HG02981 (cell line): Measurements from ENCODE around the gene SHISA5.
"Not testable (repeated sequence)": the region's sequence is repeated elsewhere in the genome, so short reads cannot be mapped to it uniquely, and the experiment has no call there.

Experiments used
- ATAC-seq: cut with Tn5 transposase; IDR thresholded peaks from one replicate; pipeline ENCODE4 v1.9.1; 2021; ENCODE audit warnings: mild to moderate bottlenecking, moderate library complexity; ENCODE audit not compliant: unreplicated experiment

The SHISA5 gene

DNA sequence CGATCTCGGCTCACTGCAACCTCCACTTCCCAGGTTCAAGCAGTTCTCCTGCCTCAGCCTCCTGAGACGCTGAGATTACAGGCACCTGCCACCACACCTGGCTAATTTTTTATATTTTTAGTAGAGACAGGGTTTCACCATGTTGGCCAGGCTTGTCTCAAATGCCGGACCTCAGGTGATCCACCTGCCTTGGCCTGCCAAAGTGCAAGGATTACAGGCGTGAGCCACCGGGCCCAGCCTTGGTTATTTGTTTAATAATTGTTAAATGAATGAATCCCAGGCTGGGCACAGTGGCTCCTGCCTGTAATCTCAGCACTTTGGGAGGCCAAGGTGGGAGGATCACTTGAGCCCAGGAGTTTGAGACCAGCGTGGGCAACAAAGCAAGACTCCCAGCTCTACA lies 42.2 kb downstream of the SHISA5 start:
- ATAC-seq, result not testable (repeated sequence)

DNA sequence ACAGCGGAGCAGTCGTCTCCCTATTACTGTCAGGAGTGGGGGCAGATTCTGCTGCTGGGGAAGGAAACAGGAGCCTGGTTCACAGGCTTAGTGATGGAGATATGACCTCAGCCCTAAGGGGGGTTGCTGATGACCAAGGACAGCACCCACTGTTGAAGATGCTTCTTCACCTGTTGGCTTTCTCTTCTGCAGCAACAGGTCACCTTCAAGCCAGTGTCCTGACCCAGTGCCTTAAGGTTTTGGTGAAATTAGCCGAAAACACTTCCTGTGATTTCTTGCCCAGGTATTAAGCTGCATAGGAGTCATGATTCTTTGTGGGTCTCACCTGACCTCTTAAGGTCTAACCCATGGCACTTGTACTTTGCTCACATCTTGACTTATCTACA lies 43.5 kb downstream of the SHISA5 start:
- no peak for ATAC-seq

DNA sequence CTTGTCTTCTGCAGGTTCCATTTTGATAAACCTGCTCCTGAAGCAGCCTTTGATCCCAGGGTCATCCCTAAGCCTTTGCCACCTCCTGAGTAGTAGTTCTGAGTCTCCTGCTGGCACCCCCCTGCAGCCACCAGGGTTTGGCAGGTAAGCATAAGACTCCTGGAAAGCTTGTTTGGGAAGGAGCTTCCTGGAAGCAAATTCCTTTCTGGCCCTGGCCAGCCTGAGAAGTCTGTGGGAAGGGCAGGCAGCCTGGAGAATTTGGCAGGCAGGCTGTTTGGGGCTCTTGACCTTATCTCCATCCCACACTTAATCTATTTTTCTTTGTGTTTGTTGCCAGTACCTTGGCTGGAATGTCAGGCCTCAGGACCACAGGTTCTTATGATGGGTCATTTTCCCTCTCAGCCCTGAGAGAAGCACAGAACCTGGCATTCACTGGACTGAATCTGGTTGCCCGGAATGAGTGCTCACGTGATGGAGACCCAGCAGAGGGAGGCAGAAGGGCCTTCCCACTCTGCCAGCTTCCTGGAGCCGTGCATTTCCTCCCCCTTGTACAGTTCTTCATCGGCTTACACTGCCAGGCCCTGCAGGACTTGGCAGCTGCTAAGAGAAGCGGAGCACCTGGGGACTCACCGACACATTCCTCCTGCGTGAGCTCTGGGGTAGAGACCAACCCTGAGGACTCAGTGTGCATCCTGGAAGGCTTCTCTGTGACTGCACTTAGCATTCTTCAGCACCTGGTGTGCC lies 44.0 kb downstream of the SHISA5 start:
- no peak for ATAC-seq

DNA sequence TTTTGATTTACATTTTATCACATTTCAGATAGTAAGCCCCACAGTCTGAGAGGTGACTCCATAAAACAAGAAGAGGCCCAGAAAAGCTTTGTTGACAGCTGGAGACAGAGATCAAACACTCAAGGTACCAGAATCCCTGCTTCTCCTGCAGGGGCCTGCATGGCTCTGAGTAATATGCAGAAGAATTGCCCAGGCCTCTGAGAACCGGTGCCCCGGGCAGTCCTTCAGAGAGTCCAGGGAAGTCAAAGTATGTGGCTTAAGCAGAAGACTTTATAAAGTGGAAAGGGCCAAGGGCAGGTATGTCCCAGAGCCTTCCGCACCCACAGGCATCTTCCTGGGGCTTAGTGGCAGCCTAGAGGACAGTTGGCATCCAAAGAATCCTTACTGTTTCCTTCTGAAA lies 44.6 kb downstream of the SHISA5 start:
- ATAC-seq, result no peak

DNA sequence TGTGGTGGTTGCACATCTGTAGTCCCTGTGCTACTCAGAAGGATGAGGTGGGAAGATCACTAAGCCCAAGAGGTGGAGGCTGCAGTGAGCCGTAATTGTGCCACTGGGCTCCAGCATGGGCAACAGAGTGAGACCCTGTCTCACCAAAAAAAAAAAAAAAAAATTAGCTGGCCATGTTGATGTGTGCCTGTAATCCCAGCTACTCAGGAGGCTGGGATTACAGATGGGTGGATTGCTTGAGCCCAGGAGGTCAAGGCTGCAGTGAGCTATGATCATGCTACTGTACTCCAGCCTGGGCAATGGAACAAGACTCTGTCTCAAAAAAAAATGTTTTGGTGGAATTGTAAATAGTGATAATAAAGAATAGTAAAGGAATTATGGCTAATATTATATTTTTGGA lies 47.5 kb downstream of the SHISA5 start:
- no peak for ATAC-seq

DNA sequence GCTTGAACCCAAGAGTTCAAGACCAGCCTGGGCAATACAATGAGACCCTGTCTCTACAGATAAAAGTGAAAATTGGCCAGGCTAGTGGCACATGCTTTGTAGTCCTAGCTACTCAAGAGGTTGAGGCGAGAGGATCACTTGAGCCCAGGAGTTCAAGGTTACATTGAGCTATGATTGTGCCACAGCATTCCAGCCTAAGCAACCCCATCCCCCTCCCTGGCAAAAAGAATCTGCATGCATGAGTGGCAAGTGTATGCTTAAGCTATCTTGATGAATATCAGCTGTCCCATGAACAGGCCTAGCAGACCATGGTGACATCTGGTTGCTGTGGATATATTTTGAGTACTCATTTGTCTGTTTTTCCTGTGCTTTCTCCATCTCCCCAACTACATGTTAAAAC lies 52.7 kb downstream of the SHISA5 start:
- no peak for ATAC-seq

DNA sequence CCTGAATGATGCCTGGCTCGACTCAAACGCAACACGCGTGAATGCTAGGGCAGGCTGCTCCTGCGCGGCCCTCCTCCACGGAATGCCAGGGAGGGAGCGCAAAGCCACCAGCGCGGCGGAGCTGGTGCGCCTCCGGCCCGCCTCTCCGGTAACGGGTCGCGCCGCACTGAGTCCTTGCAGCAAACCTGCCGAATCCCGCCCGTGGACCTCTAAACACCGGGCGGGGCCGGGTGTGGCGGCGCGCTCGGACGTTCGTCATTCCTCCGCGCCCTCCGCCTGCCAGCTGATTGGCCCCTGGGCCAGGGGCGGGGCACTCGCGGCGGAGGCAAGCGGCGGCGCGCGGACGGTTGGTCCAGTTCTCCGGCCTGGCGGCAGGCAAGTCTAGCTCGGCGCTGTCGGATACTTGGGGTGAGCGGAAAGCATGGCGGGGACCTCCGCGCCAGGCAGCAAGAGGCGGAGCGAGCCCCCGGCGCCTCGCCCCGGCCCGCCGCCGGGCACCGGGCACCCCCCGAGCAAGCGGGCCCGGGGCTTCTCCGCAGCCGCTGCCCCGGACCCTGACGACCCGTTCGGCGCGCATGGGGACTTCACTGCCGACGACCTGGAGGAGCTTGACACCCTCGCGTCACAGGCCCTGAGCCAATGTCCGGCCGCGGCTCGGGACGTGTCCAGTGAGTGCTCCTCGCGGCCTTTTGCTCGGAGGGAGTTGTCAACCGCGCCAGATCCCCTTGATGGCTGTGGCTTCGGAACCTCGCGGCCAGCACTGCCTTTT lies 57.4 kb downstream of the SHISA5 start, which contains the start of gene ATRIP:
ATRIP (plus strand) TSS at position 313 of the 769 bp plus-strand sequence; CDS start at position 422, 109 bp downstream.
- peak; percentile 86 for ATAC-seq

DNA sequence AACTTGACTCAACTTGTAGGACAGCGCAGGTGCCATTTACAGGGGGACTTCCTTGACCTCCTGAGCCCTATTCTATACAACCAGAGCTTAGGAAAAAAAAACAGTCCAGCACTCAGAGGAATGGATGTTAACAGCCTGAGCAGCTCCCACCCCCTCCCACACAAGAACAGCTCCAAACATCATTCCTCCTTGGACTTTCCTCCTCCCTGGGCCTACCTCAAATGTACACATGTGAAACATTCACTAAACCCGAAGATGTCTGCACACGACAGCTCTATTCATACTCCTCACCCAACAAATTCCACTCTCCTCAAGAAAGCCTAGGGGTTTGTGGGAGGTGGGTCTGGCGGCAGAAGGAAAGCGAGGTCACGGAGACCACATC lies 57.9 kb downstream of the SHISA5 start:
- ATAC-seq, result no peak

DNA sequence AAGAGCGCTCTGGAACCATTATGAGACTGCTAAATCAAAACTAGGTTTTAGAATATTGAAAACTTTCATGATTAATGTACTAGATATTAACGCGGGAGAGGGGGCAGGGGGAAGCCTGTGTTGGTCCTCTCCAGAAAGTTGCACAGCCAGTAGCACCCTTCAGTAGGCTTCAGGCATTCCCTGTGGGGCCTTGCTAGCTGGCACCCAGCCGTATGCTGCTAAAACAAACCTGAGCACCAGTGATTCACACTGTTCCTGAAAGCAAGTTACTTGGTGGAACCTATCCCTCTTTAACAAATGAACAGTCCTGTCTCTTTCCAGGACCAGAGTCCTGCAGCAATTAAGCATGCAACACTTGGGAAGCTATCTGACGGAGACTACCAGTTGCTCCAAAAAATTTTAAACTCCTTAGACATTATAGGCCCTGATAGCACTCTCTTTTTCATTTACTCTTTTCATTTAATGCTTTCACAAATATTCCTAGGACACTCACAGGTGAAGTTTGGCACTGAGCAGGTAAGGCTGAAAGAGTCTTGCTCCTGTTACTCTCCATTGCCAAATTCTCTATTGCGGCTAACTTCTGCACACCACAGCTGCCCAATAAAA lies 58.6 kb downstream of the SHISA5 start:
- no peak for ATAC-seq

DNA sequence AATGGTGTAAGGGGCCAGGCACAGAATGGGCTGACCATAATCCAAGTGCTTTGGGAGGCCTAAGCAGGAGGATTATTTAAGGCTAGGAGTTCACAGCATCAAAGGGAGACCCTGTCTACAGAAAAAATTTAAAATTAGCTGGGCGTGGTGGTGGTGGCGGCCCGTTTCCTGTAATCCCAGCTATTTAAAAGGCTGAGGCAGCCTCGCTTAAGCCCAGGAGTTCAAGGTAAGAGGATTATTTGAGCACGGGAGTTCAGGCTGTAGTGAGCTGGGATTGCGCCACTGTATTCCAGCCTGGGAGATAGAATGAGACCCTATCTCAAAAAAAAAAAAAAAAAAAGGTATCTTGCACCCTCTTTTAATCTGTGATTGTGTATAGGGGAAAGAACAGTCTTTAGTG lies 62.0 kb downstream of the SHISA5 start:
- ATAC-seq, result no peak

DNA sequence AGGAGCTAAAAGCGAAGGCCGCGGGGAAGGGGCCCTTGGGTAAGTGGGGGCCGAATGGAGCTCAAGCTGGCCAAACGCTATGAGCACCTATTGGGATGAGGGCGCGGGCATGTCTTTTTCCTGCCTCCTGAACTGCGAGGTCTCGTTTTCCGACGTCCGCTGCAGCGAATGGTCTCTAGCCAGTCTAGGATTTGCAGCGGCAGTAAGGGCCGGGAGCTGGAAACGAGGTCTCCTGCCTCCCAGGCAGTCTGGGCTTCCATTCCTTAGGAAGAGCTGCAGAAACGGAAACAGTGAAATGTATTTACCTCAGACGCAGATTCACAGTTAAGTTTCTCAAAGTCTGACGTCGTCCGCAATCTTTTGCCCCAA lies 63.4 kb downstream of the SHISA5 start:
- no peak for ATAC-seq

DNA sequence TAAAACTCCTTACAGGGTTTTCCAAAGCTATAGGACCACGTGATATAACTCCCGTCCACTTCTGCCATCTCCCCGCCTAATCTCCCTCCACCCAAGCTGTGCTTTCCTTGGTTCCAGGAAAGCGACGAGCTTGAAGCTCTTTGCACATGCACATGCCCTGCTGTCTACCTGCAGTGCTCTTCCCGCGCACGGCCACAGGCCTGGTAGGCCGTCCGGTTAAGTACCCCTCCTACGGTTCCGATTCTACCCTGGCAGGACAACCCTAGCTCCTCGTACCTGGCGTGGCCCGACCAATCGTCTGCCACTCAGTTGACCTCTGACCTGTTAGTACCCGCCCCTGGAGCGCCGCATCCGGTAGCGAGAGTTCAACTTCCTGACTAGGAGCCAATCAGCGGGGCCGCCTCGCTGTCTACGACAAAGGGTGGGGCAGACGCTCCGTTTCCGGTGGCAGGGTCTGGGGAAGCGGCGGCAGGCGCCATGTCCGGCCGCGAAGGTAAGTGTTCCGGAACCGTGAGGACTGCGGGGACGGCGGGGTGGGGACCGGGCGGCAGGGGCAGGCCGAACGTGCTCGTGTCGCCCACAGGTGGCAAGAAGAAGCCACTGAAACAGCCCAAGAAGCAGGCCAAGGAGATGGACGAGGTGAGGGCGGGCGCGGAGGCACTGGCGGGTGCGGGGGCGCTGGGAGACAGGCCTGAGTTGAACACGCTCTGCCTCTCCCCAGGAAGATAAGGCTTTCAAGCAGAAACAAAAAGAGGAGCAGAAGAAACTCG lies 64.0 kb downstream of the SHISA5 start, which contains the start of the genes CCDC51 and TMA7:
CCDC51 (minus strand) TSS at position 300 of the 770 bp plus-strand sequence. CDS start 4,991 bp downstream, outside the sequence.
TMA7 (plus strand) TSS at position 438 of the 770 bp plus-strand sequence; CDS start at position 478, 40 bp downstream.
- ATAC-seq, result peak; percentile 97

DNA sequence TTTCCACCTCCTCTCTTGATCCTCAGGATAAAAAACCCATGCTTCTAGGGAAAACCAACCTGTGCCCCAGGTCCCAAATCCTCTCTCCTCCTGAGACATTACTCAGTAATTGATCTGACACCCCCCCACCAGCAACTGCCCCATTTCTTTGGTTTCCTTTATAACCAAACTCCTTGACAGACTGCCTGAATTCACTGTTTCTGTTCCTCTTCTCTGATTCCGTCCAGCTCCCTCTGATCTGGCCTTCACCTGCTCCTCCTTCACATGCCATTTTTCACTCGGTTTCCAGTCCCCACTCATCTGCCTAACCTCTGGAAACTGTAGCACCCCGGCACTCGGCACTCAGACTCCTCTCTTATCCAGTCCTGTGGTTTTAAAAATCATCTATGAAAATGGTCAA lies 66.2 kb downstream of the SHISA5 start:
- no peak for ATAC-seq

DNA sequence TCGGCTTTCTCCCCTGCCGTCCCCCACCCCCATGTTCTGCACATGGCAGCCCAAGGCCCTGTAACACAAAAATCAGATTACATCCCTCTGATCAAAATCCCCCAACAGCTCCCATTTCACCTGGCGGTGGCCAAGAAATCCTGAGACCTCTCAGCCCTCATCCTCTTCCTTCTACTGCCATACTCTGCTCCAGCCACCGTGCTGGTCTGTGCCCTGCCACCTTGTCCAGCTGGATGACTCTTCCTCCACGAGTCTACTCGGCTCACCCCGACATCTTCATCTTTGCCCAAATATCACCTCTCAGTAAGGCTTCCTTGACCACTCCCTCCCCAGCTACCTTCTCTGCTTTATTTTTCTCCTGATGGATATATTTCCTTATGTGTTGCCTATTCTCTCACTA lies 67.1 kb downstream of the SHISA5 start:
- no peak for ATAC-seq

DNA sequence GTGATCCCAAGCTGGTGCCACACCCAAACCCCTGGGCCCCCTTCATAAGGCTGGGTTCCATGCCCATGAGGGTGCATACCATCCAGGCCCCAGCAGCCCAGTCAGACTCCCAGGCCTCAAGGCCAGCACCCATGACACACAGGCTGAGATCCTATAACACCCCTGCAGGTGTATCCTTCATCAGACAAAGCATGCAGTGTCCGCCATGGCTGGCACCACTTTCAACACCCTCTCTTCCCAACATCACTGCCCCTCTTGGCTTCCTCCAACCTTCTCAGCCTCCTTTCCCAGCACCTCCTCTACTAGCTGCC lies 67.5 kb downstream of the SHISA5 start:
- ATAC-seq, result no peak

DNA sequence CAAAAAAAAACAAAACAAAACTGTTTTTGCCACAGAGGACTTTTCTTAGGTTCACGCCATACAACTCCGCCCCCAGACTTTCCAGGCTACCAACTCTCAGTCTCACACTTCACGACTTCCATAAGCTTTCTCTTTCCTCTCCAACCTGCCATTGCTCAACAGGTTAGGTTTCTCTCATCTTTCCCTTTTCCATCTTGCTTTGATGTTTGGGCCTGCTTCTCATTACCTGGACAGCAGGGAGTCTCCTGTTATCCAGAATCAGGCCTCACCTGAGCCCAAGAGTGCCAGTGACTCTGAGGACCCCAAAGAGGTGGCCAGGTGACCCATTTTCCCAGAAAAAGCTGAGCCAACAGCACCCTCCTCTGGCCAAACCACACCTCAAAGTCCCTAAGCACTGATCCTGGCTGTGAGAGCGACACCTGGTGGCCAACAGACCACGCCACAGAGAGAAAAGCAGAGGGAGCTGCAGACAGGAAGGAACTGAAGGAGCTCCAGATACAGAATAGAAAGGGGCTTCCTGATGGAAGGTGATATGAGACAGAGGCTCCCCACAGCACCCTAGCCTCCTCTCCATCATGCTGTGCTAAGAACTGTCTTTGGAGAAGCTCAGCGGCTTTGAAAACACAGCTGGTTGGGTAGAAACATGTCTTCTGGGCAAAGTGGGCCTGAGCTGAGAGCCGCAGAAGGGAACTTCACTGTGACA lies 68.0 kb downstream of the SHISA5 start:
- ATAC-seq, result no peak

DNA sequence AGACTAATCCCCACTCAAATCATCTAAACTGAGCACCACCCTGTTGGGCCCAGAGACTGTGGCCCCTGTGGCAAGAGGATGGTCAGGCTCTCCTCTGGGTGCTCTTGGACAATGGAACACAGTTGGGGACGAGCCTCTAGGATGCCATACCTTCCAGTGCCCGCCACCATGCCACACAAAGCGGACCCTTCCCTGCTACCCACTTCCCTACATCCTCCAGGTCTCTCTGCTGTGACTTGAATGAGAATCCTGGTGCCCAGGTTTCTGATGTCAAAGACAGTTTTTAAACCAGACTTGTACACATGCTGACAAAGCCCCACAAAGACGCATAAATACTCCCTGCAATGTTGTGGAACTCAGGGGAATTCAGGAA lies 68.8 kb downstream of the SHISA5 start:
- ATAC-seq, result no peak

DNA sequence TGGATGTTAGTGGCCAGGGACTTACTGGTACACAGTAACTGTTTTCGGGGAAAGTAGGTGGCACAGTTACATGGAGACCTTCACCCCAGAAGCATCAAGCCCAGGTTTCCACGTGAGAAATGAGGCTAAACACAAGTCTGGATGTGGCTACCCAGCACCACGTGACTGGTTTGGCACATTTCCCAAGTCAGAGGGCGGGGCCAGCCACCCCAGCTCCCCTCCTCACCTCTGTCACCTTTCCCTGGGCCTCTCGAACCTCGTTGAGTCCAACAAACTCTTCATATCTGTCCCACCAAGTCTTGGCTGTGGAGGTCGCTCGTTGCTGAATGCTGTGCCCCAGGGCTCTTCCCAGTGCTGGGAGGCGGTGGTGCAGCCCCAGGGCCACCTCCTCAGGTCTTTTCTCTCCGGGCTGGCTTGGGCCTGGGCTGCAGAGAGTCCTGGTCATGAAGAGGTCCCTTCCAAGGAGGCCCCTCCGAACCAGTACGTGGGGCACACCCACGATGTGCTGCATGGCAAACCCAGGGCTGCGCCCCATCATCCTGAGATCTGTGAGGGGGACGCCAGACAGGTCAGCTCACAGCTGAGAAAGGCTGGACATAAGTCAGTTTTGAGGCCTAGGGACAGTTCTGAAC lies 69.3 kb downstream of the SHISA5 start:
- ATAC-seq, result no peak

DNA sequence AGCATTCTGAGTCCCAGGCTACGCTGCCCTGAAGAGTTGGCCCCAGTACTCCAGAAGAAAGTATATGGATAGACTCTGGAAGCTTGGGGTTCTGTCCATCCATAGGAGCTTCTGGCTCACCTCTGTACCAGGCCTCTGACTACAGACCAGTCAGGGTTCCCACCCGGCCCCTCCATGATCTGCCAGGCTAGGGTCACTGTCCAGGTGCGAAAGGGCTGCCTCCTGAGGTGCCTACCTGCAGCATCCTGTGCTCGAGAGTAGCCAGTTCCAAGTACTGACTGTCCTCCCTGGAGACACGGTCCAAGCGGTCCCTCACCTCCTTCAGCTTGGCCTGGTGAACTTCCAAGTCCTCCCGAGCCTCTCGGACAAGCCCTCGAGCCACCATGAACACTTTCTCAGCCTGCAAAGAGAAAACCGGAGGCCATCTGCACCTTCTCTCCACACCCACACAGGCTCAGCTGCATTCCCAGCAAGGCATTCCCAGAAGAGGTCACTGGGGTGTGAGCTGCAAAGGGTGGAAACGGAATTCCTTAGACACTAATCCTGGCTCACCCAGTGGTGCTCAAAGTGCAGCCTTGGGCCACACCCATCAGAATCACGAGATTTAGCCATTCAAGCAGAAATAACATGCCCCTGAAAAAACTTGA lies 70.4 kb downstream of the SHISA5 start:
- no peak for ATAC-seq
